NCI-H187 (cell line): ENCODE measurements around the gene EXD2.
"Not testable (repeated sequence)": the region's sequence is repeated elsewhere in the genome, so short reads cannot be mapped to it uniquely, and the experiment has no call there.

Source experiments
- DNase-seq, 2 experiments: peaks; one replicate each; lab custom pipeline; 2025; lab: John Stamatoyannopoulos, UW

EXD2 gene

DNA sequence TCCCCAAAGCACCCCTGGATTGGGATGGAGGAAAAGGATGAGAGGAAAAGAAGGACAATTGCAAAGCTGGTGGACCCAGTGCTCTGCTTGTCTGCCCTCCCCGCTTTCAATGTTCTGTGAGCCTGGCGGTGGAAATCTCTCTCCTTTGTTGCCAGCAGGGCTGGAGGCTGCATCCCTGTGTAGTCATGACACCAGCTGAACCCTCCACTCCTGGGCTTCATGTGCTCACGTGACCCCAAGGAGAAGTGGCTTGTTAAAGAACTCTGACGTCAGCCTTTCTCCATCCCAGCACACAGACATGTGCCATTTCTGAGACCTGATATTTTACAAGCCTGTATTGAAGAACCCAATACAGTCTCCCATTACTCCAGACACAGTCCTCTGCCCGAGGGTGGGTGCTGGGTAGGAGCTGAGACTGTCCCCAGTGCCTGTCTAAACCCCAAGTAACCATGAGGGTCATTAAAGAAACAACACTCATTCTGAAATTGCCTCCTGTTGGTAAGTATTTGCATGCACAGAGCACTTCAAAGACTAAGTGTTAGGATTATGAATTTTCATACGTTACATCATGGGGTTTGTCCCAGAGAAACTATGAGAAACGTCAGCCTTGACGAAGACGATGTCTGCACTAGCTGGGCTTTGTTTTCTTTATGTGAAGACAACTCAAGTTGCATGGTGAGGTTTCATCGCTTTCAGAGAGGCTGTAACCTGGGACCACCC lies 90.3 kb downstream of the EXD2 start:
- DNase-seq = peak; percentile 43 to 82

DNA sequence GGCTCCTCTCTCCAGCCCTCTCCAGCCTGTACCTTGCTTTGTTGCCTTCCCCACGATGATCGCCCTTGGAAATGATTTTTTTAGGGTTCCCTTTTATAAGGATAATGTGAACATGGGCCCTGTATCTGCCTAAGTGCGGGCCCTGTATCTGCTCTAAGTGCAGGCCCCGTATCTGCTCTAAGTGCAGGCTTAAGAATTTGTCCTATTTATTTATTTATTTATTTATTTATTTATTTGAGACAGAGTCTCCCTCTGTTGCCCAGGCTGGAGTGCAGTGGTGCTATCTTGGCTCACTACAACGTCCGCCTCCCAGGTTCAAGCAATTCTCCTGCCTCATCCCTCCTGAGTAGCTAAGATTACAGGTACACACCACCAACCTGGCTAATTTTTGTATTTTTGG lies 91.2 kb downstream of the EXD2 start:
- DNase-seq = no peak

DNA sequence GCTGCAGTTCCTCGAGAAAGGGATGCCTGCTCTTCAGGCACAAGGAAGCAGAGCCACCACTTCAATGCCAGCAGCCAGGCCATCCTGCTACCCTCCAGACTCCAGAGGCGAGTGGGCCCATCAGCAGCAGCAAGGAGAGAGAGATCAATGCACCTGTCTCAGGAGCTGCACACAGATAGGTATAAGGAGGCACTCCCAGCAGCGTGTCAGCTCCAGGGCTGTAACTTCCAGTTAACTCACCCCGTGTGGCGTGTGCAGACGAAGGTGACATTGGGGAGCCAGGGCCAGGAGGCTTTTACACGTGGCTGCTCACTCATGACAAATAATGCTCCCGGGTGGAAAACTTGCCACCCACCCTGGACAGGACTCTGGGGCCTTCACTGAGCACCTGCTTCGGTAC lies 92.9 kb downstream of the EXD2 start:
- no peak for DNase-seq

DNA sequence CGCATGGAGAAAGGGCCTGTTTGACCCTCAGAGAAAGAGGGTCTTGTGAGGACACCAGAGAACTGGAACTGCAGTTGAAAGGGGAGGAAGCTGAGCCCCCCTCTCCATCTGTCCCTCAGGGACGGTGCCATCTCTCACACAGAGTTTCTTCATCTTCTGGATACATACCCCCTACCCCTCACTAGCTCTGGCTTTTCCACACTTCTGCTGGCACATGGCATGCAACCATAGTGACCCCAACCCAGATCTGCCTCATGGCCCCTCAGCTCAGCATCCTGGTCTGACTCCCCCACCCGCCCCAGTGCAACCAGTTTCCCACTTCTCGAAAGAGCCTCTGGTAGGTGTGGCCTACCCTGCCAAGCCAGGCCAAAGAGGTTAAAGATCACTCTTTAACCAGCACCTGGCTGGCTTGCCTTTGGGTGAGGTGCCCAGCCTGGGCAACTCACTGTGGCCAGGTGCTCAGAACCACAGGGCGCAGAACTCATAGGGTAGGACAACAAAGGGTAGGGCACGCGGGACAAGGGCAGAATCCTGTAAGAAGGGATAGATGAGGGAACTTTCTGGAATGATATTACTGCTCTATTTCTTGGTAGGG lies 94.5 kb downstream of the EXD2 start:
- DNase-seq = no peak

DNA sequence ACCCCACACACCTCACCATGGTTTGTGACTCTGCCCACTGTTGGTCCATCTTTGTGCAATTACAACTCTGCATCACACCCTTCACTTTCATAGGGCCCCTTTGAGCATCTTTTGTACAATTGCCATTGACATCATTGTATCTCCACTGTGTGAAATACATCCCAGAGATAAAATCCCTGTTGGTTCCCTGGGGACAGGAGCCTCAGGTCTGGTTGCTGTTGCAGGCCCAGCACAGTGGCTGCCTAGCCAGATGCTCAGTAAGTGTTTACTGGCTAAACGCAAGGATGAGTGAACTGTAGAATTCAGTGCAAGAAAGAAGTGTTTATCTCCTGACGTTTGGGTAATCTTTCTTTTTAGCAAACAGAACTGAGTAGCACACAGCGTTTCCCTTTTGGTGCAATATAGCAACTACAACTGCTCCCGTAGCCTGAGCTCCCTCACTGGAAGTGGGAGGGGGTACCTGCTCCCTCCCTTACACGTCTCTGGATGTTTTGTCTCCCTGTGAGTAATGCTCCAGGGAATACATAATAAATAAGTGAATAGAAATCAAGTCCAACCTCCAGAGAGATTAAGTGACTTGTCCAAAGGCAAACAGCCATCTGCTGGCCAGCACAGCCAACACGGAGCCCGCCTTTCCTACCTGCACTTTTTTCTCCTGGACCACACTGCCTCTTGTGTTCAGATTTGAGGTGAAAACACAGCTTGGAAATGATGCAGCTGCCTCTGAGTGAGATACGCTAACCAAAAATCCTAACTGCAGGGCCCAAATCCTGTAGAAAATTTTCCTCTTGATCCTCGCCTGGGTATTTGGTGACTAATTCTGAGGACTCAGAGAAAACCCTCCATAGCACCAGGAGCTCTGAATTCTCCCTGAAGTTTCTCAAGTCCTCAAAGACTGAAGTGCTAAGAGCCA lies 96.1 kb downstream of the EXD2 start:
- DNase-seq = no peak

DNA sequence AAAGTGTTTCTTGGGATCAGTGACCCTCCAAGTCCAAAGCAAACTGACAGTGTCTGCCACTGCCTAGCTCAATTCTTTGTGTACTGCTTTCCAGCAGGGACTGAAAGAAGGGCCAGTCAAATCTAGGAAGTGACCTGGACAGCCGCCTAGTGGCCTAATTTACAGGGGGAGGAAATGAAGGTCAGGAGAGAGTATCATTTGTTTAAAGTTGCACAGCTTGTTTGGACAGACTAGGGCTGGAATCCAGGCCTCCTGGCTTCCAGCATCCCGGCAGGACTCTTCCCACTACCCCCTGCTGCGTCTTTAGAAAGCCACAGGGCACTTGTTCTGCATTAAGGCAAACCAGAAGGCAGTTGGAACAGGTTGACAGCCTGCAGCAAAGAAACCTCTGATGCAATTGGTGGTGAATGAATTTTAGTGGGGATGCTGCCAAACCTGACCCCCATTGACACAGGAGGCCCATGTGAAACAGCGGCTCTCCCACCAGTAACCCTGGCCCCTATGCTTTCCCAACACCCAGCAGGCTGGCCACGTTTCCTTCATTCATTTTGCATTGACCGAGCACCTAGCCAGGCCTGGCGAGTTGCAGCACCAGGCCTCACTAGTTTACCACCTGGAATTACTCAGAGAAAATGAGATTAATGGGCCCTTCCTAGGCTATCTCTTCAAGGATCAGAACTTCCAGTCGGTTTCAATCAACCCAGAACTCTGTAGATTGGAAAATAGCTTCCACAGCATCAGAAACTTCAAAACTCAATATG lies 96.9 kb downstream of the EXD2 start:
- peak in 1 of 2 experiments; percentile 58 for DNase-seq

DNA sequence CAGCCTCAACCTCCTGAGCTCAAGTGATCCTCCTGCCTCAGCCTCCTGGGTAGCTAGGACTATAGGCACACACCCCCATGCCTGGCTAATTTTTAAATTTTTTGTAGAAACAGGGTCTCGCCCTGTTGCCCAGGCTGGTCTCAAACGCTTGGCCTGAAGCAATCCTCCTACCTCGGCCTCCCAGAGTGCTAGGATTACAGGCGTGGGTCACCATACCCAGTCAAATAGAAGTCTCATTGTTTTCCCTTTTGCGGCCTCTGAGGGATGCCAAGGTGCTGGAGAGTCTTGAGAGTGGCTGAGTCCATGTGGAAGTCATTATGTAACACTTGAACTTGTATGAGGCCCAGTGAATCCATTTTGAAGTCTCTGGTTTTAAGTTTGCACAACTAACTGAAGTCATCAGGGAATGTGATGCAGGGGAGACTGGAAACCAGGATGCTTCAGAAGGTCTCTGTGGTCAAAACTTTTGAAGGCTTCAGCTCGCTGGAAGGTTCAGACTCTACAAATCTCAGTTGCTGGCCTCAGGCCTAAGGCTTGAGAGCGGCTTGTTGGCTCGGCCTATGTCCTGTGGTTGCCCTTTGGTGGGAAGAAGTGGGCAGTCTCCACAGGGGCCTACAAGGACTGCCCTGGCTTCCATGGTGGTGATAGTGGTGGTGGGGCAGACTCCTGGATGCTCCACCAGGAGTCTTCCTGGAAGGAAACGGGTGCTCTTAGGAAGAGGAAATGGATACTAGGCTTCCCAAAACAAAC lies 97.8 kb downstream of the EXD2 start:
- DNase-seq = no peak

DNA sequence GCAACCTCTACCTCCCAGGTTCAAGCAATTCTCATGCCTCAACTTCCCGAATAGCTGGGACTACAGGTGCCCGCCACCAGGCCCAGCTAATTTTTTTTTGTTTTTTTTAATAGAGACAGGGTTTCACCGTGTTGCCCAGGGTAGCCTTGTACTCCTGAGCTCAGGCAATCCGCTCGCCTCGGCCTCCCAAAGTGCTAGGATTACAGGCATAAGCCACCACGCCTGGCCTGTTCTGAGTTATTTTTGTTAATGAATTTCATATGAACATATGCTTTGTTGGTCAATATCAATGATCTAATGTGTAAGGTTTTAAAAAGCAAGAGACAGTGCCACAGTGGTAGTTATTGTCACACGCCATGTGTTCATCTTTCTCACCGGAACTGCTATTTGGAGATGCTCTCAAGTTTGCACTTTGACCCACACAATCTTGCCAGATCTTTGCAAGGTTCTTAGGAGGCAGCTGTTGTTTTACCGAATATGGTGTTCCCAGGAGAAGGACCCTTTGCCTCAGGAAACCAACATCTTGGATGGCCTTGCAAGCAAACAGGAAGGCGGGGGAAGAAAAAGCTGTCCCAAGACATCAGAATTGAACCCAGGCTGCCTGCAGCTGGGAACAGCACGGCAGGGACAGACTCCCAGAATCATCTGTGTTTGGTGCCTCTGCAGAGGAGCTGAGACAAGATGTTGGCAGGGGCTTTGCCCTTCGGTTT lies 98.7 kb downstream of the EXD2 start:
- no peak for DNase-seq

DNA sequence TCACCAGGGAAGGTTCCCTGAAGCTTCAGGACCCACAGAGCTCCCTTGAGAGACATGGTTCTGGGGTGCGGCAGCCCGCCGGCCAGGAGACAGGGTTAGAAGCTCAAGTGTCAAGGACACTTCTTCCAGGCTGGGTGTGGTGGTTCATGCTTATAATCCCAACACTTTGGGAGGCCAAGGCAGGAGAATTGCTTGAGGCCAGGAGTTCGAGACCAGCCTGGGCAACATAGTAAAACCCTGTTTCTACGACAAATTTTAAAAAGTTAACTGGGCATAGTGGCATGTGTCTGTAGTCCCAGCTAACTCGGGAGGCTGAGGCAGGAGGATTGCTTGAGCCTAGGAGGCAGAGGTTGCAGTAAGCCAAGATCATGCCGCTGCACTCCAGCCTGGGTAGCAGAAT lies 99.6 kb downstream of the EXD2 start:
- not testable (repeated sequence) for DNase-seq

DNA sequence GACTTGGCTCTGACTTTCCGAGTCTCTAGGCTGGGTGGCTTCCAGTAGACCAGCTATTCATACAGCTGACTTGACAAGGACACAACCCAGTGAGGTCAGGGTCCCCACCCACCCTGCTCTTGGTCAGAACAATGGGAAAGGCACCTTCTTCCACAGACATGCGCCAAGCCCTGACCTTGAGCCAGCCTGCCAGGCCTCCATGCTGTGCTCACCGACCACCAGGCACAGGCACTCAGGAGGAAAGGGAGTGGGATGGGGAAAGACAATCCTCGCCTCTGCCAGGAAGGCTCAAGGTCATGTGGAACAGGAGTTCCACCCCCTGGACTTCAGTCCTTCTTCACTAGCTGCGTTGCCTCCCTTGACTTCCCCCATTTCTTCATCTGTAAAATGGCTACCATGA lies 100.1 kb downstream of the EXD2 start:
- DNase-seq = no peak

DNA sequence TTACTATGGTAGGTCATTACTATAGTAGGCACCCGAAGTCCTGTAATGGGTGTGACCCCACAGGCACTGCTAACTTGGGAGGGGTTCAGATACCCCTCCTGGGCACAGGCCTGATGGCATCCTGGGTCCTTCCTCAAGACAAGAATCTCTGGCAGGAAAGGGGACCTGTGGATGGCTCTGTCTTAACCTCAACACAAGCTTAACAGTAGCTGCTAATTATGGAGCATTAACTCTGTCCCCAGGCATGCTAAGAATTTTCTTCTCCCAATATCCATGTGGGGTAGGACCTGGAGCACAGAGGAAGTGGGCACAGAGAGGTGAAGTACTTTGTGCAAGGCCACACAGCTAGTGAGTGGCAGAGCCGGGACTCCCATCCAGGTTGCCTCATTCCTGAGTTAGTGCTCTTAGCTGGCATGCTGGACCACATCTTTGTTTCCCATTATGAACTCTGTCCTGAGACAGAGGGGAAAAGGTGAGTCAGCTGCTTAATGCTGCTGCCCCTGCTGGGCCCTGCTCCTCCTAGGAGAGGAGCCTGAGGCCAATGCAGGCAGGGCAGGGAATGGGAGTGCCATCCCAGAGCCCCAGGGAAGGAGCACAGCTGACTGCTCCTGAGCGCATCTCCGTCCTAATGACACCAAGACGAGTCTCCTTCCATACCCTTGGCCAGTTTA lies 100.7 kb downstream of the EXD2 start:
- DNase-seq = no peak
